Esophagus squamous epithelium (tissue), 5 donors: ENCODE results near the gene HS3ST3B1. TPM values are rescaled to one million over a fixed set of nuclear protein-coding genes. Genes with fewer than 3 reads are reported as not detected.

Experiments used
- DNase-seq: peaks from one replicate; lab custom pipeline; 2025; lab: John Stamatoyannopoulos, UW
- H3K27ac ChIP-seq, 4 donors: fragments of 200-600 bp; sonication (generic); one replicate each; pipeline ENCODE4 v1.5.1; 2016 to 2019; ENCODE audit warnings: mild to moderate bottlenecking in 1 of 4
- H3K27me3 ChIP-seq, 4 donors: fragments of 200-600 bp; sonication (generic); 1 replicate in 3 of 4; 2 replicates in 1 of 4; pipeline versions ENCODE4 v1.5.1 to v1.6.0; 2017 to 2021; ENCODE audit warnings: antibody characterized with exemption in 1 of 4
- H3K36me3 ChIP-seq, 3 donors: fragments of 200-600 bp; sonication (generic); one replicate each; pipeline ENCODE4 v1.5.1; 2016 to 2019
- H3K4me1 ChIP-seq, 3 donors: fragments of 200-600 bp; sonication (generic); one replicate each; pipeline ENCODE4 v1.5.1; 2017 to 2019
- H3K4me3 ChIP-seq, 4 donors: fragments of 200-600 bp; sonication (generic); 1 replicate in 3 of 4; 2 replicates in 1 of 4; pipeline ENCODE4 v1.5.1; 2016 to 2019; ENCODE audit warnings: mild to moderate bottlenecking in 2 of 4, moderate library complexity in 1 of 4
- H3K9me3 ChIP-seq, 3 donors: fragments of 200-600 bp; sonication (generic); one replicate each; pipeline ENCODE4 v1.5.1; 2016 to 2019
- POLR2A ChIP-seq, 4 donors: fragments of 450-650 bp; IDR thresholded peaks; one replicate each; pipeline ENCODE4 v1.6.1; 2017; ENCODE audit warnings: antibody characterized with exemption in 4 of 4, mild to moderate bottlenecking in 4 of 4, moderate library complexity in 3 of 4
- WGBS, 2 donors: methylation state at CpG; one replicate each; pipeline ENCODE4 v1.1.5; 2018; 5-methylcytosine and 5-hydroxymethylcytosine counted together
- intact Hi-C: fragments of 100-400 bp; cut with DNase I; formaldehyde crosslinking; loops from one replicate; pipeline ENCODE4 v1.15.0; 2022
- total RNA-seq, 4 donors: library from RNA; depleted of rRNA; stranded (reverse); fragments of >200 nt; gene quantifications; one replicate each; pipeline ENCODE4 v1.1.0, GENCODE V29; 2016
- TF ChIP-seq, protein P1 (sequence below), 6 experiments: fragments of 450-650 bp in 4 of 6; fragments of 200-600 bp in 2 of 6; sonication (generic) in 2 of 6; IDR thresholded peaks; one replicate each; pipeline ENCODE4 v1.5.1; 2016 to 2019; ENCODE audit warnings: antibody characterized with exemption in 6 of 6, mild to moderate bottlenecking in 4 of 6, moderate library complexity in 4 of 6
- donor health status: DM: yes; HTN: yes; CAD: no.

Gene HS3ST3B1
- total RNA-seq, 4 donors from 2014 or later: 5.6 to 7.6 (median 6.4) TPM

- H3K27me3 ChIP-seq: no peaks in the 10 kb centered on the region
- intact Hi-C loops: no loop called here
- no peak for DNase-seq
- TF ChIP-seq, protein P1, sequence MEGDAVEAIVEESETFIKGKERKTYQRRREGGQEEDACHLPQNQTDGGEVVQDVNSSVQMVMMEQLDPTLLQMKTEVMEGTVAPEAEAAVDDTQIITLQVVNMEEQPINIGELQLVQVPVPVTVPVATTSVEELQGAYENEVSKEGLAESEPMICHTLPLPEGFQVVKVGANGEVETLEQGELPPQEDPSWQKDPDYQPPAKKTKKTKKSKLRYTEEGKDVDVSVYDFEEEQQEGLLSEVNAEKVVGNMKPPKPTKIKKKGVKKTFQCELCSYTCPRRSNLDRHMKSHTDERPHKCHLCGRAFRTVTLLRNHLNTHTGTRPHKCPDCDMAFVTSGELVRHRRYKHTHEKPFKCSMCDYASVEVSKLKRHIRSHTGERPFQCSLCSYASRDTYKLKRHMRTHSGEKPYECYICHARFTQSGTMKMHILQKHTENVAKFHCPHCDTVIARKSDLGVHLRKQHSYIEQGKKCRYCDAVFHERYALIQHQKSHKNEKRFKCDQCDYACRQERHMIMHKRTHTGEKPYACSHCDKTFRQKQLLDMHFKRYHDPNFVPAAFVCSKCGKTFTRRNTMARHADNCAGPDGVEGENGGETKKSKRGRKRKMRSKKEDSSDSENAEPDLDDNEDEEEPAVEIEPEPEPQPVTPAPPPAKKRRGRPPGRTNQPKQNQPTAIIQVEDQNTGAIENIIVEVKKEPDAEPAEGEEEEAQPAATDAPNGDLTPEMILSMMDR (IDR thresholded peaks at IDR 0.05): no peak
- no peak for TF ChIP-seq POLR2A (IDR thresholded peaks at IDR 0.05)
- no peak overlapping the region for H3K27ac ChIP-seq
- peaks cover 0 to 7% (median 3%) of the 10 kb centered on the region in 3 donors for H3K4me1 ChIP-seq
- WGBS, 2 donors: 89 to 96% methylated on average over 3 of the region's 3 CpGs
- no peak overlapping the region for H3K4me3 ChIP-seq
- H3K9me3 ChIP-seq: no peaks in the 10 kb centered on the region
- no peaks in the 10 kb centered on the region for H3K36me3 ChIP-seq
These were observed 31.1 kb downstream of the HS3ST3B1 start for GRCh38 chr17:14331982-14332298.

- H3K9me3 ChIP-seq: no peaks in the 10 kb centered on the region
- no peak for DNase-seq
- WGBS, 2 donors: 86 to 90% methylated on average over 9 to 10 of the region's 10 CpGs
- H3K27ac ChIP-seq: no peak overlapping the region
- H3K36me3 ChIP-seq: no peaks in the 10 kb centered on the region
- no peak overlapping the region for H3K4me3 ChIP-seq
- peaks cover 0 to 7% (median 3%) of the 10 kb centered on the region in 3 donors for H3K4me1 ChIP-seq
- H3K27me3 ChIP-seq: no peaks in the 10 kb centered on the region
- TF ChIP-seq POLR2A (IDR thresholded peaks at IDR 0.05): no peak
- TF ChIP-seq, protein P1 (IDR thresholded peaks at IDR 0.05): no peak
- intact Hi-C loops: no loop called here
These were observed 31.4 kb downstream of the HS3ST3B1 start for GRCh38 chr17:14332331-14332730.

GRCh38 chr17:14333506-14333905 is 32.6 kb downstream of the HS3ST3B1 start:
- whole genome bisulfite sequencing, 2 donors: 89 to 96% methylated on average over 7 of the region's 7 CpGs
- intact Hi-C loops: no loop called here

GRCh38 chr17:14334276-14334840 is 33.5 kb downstream of the HS3ST3B1 start:
- TF ChIP-seq POLR2A (IDR thresholded peaks at IDR 0.05): no peak
- TF ChIP-seq, protein P1 (IDR thresholded peaks at IDR 0.05): no peak
- WGBS, 2 donors: 79 to 87% methylated on average over 3 of the region's 3 CpGs
- intact Hi-C loops: no loop called here

More at GRCh38 chr17:14333506-14333905, 32.6 kb downstream of the HS3ST3B1 start:
- Histone ChIP-seq H3K9me3 (no peaks in the 10 kb centered on the region), H3K4me3 (no peak overlapping the region), H3K27ac (no peak overlapping the region), H3K27me3 (no peaks in the 10 kb centered on the region), H3K36me3 (no peaks in the 10 kb centered on the region), H3K4me1 (peaks cover 0 to 7% (median 3%) of the 10 kb centered on the region in 3 donors)
- DNase-seq: no peak
- no peak for TF ChIP-seq POLR2A (IDR thresholded peaks at IDR 0.05)
- TF ChIP-seq, protein P1 (IDR thresholded peaks at IDR 0.05): no peak

GRCh38 chr17:14334919-14335318 is 34.0 kb downstream of the HS3ST3B1 start:
- WGBS, 2 donors: 39 to 68% methylated on average over 2 of the region's 2 CpGs
- H3K4me3 ChIP-seq: no peak overlapping the region
- peaks cover 0 to 3% (median 0%) of the 10 kb centered on the region in 4 donors for H3K27me3 ChIP-seq
- intact Hi-C loops: no loop called here
- peaks cover 0 to 7% (median 3%) of the 10 kb centered on the region in 3 donors for H3K4me1 ChIP-seq
- DNase-seq: no peak
- H3K9me3 ChIP-seq: no peaks in the 10 kb centered on the region
- H3K27ac ChIP-seq: no peak overlapping the region
- no peak for TF ChIP-seq POLR2A (IDR thresholded peaks at IDR 0.05)
- TF ChIP-seq, protein P1 (IDR thresholded peaks at IDR 0.05): no peak
- no peaks in the 10 kb centered on the region for H3K36me3 ChIP-seq

More at GRCh38 chr17:14334276-14334840, 33.5 kb downstream of the HS3ST3B1 start:
- H3K9me3 ChIP-seq: no peaks in the 10 kb centered on the region
- no peaks in the 10 kb centered on the region for H3K36me3 ChIP-seq
- DNase-seq: no peak
- H3K4me3 ChIP-seq: no peak overlapping the region
- peaks cover 0 to 7% (median 3%) of the 10 kb centered on the region in 3 donors for H3K4me1 ChIP-seq
- H3K27ac ChIP-seq: no peak overlapping the region
- H3K27me3 ChIP-seq: no peaks in the 10 kb centered on the region
